ENCODE data around the gene RAI14.

The RAI14 gene

GRCh38 chr5:34648039-34648839 is 7.9 kb upstream of the RAI14 start:
- Histone ChIP-seq H2AFZ (ENCODE audit: insufficient read depth, low read length, poor library complexity) (no peak overlapping the region), H2BK120ac (ENCODE audit: insufficient read depth, low read length, poor library complexity) (peak overlapping the region; percentile 3), H3K79me1 (ENCODE audit: low read length) (no peaks in the 10 kb centered on the region), H3K36me3 (ENCODE audit: control insufficient read depth in 1 of 2, insufficient read depth in 2 of 2, low read length in 2 of 2) (no peaks in the 10 kb centered on the region), H3K79me2 (ENCODE audit: control insufficient read depth, insufficient read depth, low read length, poor library complexity) (no peaks in the 10 kb centered on the region), H3K27me3 (ENCODE audit: insufficient read depth, low read length) (no peaks in the 10 kb centered on the region), H3K23ac (ENCODE audit: low read length) (no peak overlapping the region), H3K27ac (ENCODE audit: low read depth, low read length) (no peak overlapping the region), H3K14ac (ENCODE audit: low read length) (no peak overlapping the region), H3K9ac (ENCODE audit: low read length) (no peak overlapping the region), H2BK12ac (ENCODE audit: low read length) (no peak overlapping the region), H4K91ac (ENCODE audit: low read depth, low read length) (no peak overlapping the region), H3K4me2 (ENCODE audit: low read length) (no peak overlapping the region), H4K8ac (ENCODE audit: low read depth, low read length) (no peak overlapping the region), H3K4me1 (ENCODE audit: control insufficient read depth in 1 of 2, insufficient read depth in 2 of 2, low read length in 2 of 2) (peaks cover 0 to 2% of the 10 kb centered on the region in 2 experiments), H2BK5ac (ENCODE audit: low read depth, low read length, poor library complexity) (no peak overlapping the region), H3K4ac (ENCODE audit: low read depth, low read length) (no peak overlapping the region), H3K4me3 (ENCODE audit: low read depth, low read length) (no peak overlapping the region), H3K9me3 (ENCODE audit: insufficient read depth, low read depth, low read length) (peaks cover 4% of the 10 kb centered on the region), H2AK5ac (ENCODE audit: low read length) (no peak overlapping the region), H4K12ac (ENCODE audit: low read depth, low read length) (no peak overlapping the region), H3K18ac (ENCODE audit: low read length) (no peak overlapping the region)
- no peak for DNase-seq
- no CpG with 5 or more reads among the region's 5 CpGs for WGBS (ENCODE audit: extremely low coverage, insufficient coverage, insufficient read length)

- no peak overlapping the region for H3K23ac ChIP-seq (ENCODE audit: low read length)
- H4K91ac ChIP-seq (ENCODE audit: low read depth, low read length): no peak overlapping the region
- no peak overlapping the region for H2BK120ac ChIP-seq (ENCODE audit: insufficient read depth, low read length, poor library complexity)
- H3K36me3 ChIP-seq (ENCODE audit: control insufficient read depth in 1 of 2, insufficient read depth in 2 of 2, low read length in 2 of 2): no peaks in the 10 kb centered on the region
- no peak overlapping the region for H3K4me3 ChIP-seq (ENCODE audit: low read depth, low read length)
- no peak overlapping the region for H3K9ac ChIP-seq (ENCODE audit: low read length)
- DNase-seq: no peak
- no peak overlapping the region for H2BK5ac ChIP-seq (ENCODE audit: low read depth, low read length, poor library complexity)
- no peak overlapping the region for H2AFZ ChIP-seq (ENCODE audit: insufficient read depth, low read length, poor library complexity)
- no peaks in the 10 kb centered on the region for H3K79me1 ChIP-seq (ENCODE audit: low read length)
- H3K14ac ChIP-seq (ENCODE audit: low read length): no peak overlapping the region
- no peaks in the 10 kb centered on the region for H3K79me2 ChIP-seq (ENCODE audit: control insufficient read depth, insufficient read depth, low read length, poor library complexity)
- H3K27ac ChIP-seq (ENCODE audit: low read depth, low read length): no peak overlapping the region
- no peak overlapping the region for H4K12ac ChIP-seq (ENCODE audit: low read depth, low read length)
- H3K4ac ChIP-seq (ENCODE audit: low read depth, low read length): no peak overlapping the region
- H3K4me2 ChIP-seq (ENCODE audit: low read length): no peak overlapping the region
- H2BK12ac ChIP-seq (ENCODE audit: low read length): no peak overlapping the region
- peaks cover 4% of the 10 kb centered on the region for H3K9me3 ChIP-seq (ENCODE audit: insufficient read depth, low read depth, low read length)
- no peak overlapping the region for H4K8ac ChIP-seq (ENCODE audit: low read depth, low read length)
- H3K4me1 ChIP-seq (ENCODE audit: control insufficient read depth in 1 of 2, insufficient read depth in 2 of 2, low read length in 2 of 2): peaks cover 0 to 2% of the 10 kb centered on the region in 2 experiments
- no peak overlapping the region for H2AK5ac ChIP-seq (ENCODE audit: low read length)
- WGBS (ENCODE audit: extremely low coverage, insufficient coverage, insufficient read length): no CpG with 5 or more reads among the region's 2 CpGs
- H3K27me3 ChIP-seq (ENCODE audit: insufficient read depth, low read length): no peaks in the 10 kb centered on the region
- H3K18ac ChIP-seq (ENCODE audit: low read length): no peak overlapping the region
Observed at GRCh38 chr5:34648840-34649158, 7.3 kb upstream of the RAI14 start.

- no CpG with 5 or more reads among the region's 2 CpGs for WGBS (ENCODE audit: extremely low coverage, insufficient coverage, insufficient read length)
Observed at GRCh38 chr5:34651791-34652190, 4.3 kb upstream of the RAI14 start.

GRCh38 chr5:34652466-34652865 is 3.7 kb upstream of the RAI14 start:
- no peak overlapping the region for H4K91ac ChIP-seq (ENCODE audit: low read depth, low read length)
- no peak overlapping the region for H2AFZ ChIP-seq (ENCODE audit: insufficient read depth, low read length, poor library complexity)
- no peaks in the 10 kb centered on the region for H3K9me3 ChIP-seq (ENCODE audit: insufficient read depth, low read depth, low read length)
- peak overlapping the region; percentile 62 for H2BK12ac ChIP-seq (ENCODE audit: low read length)
- no peak overlapping the region for H2BK5ac ChIP-seq (ENCODE audit: low read depth, low read length, poor library complexity)
- H2BK120ac ChIP-seq (ENCODE audit: insufficient read depth, low read length, poor library complexity): peak overlapping the region; percentile 38
- no peak for DNase-seq
- H3K4ac ChIP-seq (ENCODE audit: low read depth, low read length): no peak overlapping the region
- no peak overlapping the region for H4K12ac ChIP-seq (ENCODE audit: low read depth, low read length)
- H3K23ac ChIP-seq (ENCODE audit: low read length): no peak overlapping the region
- H3K4me1 ChIP-seq (ENCODE audit: control insufficient read depth in 1 of 2, insufficient read depth in 2 of 2, low read length in 2 of 2): peaks cover 0 to 2% of the 10 kb centered on the region in 2 experiments
- peaks cover 13% of the 10 kb centered on the region for H3K79me2 ChIP-seq (ENCODE audit: control insufficient read depth, insufficient read depth, low read length, poor library complexity)
- H2AK5ac ChIP-seq (ENCODE audit: low read length): peak overlapping the region; percentile 59
- no peaks in the 10 kb centered on the region for H3K36me3 ChIP-seq (ENCODE audit: control insufficient read depth in 1 of 2, insufficient read depth in 2 of 2, low read length in 2 of 2)
- no peak overlapping the region for H3K27ac ChIP-seq (ENCODE audit: low read depth, low read length)
- no CpG with 5 or more reads among the region's 5 CpGs for WGBS (ENCODE audit: extremely low coverage, insufficient coverage, insufficient read length)
- no peak overlapping the region for H3K4me2 ChIP-seq (ENCODE audit: low read length)
- no peak overlapping the region for H3K18ac ChIP-seq (ENCODE audit: low read length)
- no peak overlapping the region for H4K8ac ChIP-seq (ENCODE audit: low read depth, low read length)
- H3K4me3 ChIP-seq (ENCODE audit: low read depth, low read length): no peak overlapping the region
- H3K14ac ChIP-seq (ENCODE audit: low read length): no peak overlapping the region
- peaks cover 20% of the 10 kb centered on the region for H3K79me1 ChIP-seq (ENCODE audit: low read length)
- no peaks in the 10 kb centered on the region for H3K27me3 ChIP-seq (ENCODE audit: insufficient read depth, low read length)
- no peak overlapping the region for H3K9ac ChIP-seq (ENCODE audit: low read length)

More at GRCh38 chr5:34651791-34652190, 4.3 kb upstream of the RAI14 start:
- Histone ChIP-seq H2AFZ (ENCODE audit: insufficient read depth, low read length, poor library complexity) (no peak overlapping the region), H4K12ac (ENCODE audit: low read depth, low read length) (no peak overlapping the region), H4K8ac (ENCODE audit: low read depth, low read length) (no peak overlapping the region), H3K4me3 (ENCODE audit: low read depth, low read length) (no peak overlapping the region), H2BK120ac (ENCODE audit: insufficient read depth, low read length, poor library complexity) (no peak overlapping the region), H2BK5ac (ENCODE audit: low read depth, low read length, poor library complexity) (no peak overlapping the region), H3K4me1 (ENCODE audit: control insufficient read depth in 1 of 2, insufficient read depth in 2 of 2, low read length in 2 of 2) (peaks cover 0 to 2% of the 10 kb centered on the region in 2 experiments), H3K79me2 (ENCODE audit: control insufficient read depth, insufficient read depth, low read length, poor library complexity) (peaks cover 6% of the 10 kb centered on the region), H3K9me3 (ENCODE audit: insufficient read depth, low read depth, low read length) (peaks cover under 1% of the 10 kb centered on the region), H4K91ac (ENCODE audit: low read depth, low read length) (no peak overlapping the region), H3K27me3 (ENCODE audit: insufficient read depth, low read length) (no peaks in the 10 kb centered on the region), H3K4me2 (ENCODE audit: low read length) (no peak overlapping the region), H3K23ac (ENCODE audit: low read length) (no peak overlapping the region), H2AK5ac (ENCODE audit: low read length) (no peak overlapping the region), H3K79me1 (ENCODE audit: low read length) (peaks cover 13% of the 10 kb centered on the region), H3K18ac (ENCODE audit: low read length) (no peak overlapping the region), H3K27ac (ENCODE audit: low read depth, low read length) (no peak overlapping the region), H2BK12ac (ENCODE audit: low read length) (no peak overlapping the region), H3K9ac (ENCODE audit: low read length) (no peak overlapping the region), H3K36me3 (ENCODE audit: control insufficient read depth in 1 of 2, insufficient read depth in 2 of 2, low read length in 2 of 2) (no peaks in the 10 kb centered on the region), H3K14ac (ENCODE audit: low read length) (no peak overlapping the region), H3K4ac (ENCODE audit: low read depth, low read length) (no peak overlapping the region)
- peak; percentile 18 to 36 for DNase-seq

Measured in trophoblast cell (in vitro differentiated cells and primary cell).